T follicular helper cell (primary cell): ENCODE results near the gene ELP4.

ENCODE experiments used
- DNase-seq: peaks from one replicate; pipeline ENCODE4 v3.0.0-alpha.2; 2020; ENCODE audit warnings: low read depth

ELP4 gene

DNA sequence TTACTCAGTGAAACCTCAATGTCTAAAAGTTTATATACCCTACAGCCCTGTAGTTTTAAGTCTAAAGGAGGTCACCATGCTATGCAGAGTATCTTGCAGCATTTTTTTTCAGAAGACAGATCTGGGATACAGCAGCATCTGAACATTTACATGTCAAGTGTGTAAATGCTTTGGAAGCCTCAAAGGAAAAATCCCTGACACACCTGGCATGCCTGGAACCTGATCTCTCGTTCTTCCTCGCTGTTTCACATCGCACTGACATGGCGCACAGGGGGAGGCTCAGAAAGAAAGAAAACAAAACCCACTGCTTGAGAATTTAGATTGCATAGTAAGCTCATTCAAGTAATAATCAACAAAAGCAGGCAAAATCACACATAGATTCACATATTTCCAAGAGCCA, 270.5 kb downstream of the ELP4 start:
- DNase-seq = no peak

DNA sequence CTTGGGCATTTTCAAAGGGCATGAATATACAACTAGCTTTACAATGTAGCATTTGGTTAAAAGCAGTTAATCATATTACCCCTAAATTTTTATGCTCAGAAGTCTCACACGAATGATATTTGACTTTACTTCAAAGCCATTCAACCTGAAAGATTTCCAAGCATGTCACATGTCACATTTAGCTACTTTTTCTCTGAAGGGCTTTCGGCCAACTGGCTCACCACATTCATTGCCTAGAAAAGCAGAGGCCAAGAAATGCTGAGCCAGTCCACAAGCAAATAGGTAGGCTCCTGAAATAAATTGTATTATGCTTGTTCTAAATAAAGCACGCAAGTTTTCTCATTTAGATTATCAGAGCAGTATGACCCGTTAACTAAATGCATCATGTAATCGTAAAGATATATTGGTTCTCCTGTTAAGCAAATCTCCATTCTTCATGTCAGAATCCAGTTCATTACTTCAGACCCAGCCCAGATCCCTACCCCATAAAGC, 271.0 kb downstream of the ELP4 start:
- DNase-seq = no peak

DNA sequence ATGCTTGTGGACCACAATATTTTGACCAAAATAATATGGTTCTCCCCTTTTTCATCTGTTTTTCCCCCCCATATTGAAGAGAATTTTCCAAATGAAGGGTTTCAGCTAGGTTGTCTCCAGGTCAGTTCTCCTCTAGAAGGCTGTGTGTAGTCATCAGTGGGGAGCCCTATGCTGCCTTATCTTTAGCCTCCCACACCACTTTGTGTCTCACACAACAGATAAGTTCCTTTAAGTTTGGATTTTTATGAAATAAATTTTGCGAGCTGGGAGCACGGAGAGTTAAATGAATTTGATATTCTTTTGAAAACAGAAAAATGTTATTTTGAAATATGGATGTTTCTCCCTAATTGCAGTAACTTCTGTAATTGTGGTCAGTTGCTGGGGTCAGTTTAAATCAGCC, 272.7 kb downstream of the ELP4 start:
- DNase-seq = no peak

DNA sequence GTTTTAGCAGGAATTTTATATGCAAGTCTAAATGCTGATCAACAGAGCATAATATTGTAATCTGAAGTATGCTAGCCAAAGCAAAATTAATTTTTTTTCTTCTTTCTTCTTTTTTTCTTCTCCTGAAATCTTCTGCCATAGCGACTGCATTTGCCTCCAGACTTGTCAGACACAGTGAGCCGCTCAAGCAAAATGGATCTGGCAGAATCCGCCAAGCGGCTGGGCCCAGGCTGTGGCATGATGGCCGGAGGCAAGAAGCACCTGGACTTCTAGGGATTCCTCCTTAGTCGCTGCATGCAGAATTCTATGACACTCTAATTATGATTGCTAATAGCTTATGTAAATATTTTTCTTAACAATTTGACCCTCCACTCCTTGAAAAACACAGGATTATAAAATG, 273.7 kb downstream of the ELP4 start:
- DNase-seq = no peak

DNA sequence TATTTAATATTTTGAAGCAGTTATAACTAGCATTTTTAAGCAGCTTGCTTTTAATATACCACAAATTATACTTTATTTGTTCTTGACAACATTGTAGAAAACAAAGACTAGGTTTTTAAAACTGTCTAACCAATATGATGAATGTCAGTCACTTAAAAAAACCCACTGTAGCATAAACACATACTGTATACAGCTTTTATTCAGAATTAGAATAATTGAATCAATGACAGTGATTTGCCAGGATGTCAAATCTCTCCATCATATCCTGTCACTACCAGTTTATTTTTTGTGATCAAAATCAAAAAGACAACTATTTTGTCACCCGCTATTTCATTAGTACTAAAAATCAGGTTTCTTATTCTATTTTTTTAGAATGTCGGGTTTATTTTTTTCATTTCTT, 275.0 kb downstream of the ELP4 start:
- no peak for DNase-seq

DNA sequence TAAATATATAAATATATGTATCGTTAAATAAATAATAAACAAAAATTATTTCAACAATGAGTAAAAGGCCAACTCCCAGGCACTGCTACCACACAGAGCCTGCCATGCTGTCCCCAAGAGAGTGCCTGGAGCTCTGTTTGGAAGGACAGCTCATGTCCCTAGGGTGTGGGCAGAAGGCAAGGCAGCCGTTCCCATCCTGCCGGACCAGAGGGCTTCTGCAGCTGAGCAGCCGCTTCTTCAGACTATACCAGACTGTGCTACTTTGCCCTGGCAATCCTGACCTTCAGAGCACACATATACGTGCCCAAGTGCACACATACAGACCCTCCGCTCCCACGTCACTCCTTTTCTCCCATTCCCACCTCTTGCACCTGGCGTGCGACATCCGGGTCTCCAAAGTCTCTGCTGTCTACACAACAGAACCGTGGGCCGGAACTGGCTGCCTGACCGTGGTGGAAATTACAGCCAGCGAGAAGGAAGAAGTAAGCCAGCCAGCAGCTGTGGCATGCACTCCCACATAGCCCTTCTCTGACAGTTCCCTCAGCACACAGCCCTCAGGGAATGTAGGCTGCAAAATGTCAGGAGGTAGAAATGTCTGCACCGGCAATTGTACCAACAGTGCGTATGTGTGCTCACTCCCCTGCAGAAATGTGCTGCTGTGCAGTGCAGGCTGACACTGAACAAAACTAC, 277.6 kb downstream of the ELP4 start:
- no peak for DNase-seq

DNA sequence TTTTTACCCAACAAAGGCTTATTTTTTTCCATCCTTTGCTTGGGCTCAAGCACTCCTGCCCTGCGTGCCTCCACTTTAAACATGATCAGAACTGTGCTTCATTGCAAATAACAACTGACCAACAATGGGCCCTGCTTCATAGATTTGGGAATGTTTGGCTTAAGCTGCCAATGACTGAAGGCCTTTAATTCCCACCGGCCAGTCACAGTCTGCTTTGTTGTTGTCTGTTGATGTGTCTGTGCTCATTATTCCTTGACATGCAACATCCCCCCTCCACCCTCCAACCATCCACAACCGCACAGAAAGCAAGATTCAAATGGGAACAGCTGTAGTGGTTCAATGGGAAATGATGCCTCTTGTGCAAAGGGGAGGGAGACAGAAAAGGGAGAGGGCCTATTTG, 278.5 kb downstream of the ELP4 start:
- no peak for DNase-seq

DNA sequence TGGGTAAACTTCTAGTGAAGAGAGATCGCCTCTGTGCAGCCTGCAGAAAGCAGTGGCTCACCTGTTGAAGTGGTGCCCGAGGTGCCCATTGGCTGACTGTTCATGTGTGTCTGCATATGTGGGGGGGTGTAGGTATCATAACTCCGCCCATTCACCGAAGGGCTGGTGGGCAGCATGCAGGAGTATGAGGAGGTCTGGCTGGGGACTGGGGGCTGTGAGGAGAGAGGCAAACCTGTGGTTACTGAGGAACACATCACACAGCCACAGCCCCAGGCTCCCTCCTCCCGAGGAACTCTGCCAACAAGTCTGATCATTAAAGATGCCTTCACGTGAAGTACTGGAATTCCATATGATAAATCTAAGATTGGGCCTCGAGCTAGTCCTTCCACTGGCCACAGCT, 281.1 kb downstream of the ELP4 start:
- DNase-seq = no peak

DNA sequence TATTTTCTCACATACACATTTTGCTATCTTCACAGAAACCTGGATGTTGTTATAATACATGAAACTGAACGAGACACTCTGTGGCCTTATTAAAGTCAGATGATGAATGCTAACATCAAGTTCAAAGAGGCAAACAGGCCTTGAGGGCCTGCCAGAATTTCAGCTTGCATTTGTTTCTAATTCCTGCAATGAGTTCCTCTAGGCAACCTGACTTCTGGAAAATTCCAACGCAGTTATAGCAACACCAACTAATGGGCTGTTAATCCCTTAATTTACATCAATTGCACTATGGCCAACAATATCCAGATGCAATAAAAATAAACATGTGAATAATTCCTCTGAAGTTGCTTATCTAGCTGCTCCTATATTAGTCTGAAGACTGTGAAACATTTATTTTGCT, 282.5 kb downstream of the ELP4 start:
- DNase-seq = no peak

DNA sequence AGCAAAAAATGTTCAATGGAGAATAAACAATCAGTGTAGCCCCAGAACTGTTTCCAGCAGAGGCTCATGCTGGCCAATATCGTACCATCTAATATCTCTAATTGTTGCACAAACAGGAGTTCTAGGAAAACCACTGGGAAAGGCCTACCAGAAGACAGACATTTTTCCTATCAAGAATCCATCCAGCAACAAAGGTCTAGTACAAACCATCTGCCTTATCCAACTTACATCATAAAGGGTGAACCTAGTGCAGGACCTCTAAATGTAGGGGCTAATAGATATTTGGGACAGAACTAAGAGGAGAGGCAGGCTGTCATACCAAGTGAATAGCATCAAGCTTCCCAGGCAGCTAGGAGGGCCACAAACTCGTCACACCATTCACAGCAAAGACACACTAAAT, 282.9 kb downstream of the ELP4 start:
- DNase-seq = no peak

DNA sequence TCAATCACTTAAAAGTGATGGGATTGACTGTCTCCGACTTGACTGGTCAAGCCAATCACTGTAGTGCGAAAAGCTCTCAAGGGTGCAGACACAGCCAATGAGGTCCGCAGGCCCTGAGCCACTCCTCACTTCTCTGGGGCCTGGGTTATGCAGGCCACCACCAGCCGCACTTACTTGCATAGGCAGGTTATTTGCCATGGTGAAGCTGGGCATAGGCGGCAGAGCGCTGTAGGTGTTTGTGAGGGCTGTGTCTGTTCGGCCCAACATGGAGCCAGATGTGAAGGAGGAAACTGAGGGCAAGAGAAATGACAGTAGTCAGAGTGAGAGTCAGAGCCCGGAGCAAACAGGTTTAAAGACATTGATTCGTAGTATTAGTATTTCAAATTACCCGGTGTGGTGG, 283.7 kb downstream of the ELP4 start:
- DNase-seq = no peak

DNA sequence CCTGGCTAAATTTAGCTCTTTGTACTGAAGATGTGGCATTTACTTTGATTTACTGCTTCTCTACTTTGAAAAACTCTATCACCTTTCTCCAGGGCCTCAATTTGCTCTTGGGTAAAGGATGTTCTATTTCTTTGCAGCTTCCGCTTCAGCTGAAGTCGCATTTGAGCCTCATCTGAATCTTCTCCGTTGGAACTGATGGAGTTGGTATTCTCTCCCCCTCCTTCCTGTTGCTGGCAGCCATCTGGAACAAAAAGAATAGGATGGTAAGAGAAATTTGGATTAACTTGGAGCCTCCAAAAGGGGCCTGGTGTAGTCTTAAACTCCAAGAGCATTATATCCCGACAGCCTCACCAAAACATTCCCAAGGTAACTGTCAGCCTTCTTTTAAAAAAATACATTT, 285.0 kb downstream of the ELP4 start:
- DNase-seq = no peak

DNA sequence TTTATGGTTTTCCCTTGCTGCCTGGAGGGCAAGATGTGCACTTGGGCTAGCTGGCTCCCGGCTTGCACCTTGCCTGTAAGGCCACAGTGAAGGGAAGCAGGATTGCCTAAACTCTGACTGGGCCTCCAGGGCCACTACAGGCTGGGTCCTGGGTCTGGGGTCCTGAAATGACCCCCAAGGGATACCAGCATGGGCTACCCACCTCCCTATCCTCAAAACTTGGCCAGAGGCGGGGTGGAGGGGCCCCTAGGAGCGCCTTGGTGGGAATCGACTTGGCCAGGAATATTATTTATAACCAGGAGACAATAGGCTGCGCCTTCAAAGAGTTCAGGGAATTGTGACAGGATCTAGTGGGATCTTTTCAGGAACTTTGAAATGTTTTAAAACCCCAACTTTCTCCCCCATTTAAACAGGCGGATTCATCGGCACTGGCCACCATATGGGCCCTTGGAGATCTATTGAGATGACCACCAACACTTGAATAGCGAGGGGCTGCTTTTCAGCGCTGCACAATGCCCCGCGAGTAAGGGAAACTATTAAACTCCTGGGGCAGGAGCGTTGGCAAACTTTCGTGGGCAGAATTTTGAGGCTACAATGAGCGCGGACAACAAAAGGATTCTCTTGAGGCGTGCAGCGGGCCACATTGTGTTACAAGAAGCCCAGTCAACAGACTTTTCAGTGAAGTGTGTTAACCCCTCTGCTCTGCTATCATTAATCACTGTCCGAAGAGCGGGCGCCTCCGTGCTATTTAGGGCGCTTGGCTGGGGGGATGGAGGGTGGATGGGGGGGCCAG, 286.3 kb downstream of the ELP4 start:
- DNase-seq = no peak

DNA sequence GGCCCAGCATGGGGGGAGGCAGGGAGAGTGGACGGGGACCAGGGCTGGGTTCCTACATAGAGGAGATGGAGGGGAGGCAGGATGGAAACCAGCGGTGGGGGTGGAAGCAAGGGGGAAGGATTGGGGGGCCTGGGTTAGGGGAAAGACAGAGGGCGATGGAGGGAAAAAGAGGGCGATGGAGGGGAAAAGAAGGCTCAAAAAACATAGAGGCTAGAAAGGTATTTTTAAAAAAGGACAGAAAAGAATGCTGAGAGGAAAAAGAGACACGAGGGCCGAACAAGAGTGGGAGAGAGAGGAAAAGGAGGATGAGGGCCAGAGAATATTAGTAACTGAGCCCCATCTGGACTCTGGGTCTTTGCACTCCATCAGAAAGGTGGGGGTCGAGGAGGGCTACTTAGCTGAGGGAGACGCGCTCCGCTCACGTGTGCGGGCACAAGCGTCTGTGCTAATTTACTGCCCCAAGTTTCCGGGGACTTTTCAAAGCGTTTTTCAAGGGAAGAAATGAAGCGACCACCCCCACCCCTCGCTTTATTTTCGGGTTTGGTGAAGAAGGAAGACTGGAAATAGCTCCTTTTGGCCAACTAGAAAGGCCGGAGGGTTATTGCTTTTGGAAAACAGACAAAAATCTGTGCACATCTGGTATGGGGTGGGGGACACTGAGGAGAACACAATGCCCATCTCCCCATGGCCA, 287.1 kb downstream of the ELP4 start:
- no peak for DNase-seq

DNA sequence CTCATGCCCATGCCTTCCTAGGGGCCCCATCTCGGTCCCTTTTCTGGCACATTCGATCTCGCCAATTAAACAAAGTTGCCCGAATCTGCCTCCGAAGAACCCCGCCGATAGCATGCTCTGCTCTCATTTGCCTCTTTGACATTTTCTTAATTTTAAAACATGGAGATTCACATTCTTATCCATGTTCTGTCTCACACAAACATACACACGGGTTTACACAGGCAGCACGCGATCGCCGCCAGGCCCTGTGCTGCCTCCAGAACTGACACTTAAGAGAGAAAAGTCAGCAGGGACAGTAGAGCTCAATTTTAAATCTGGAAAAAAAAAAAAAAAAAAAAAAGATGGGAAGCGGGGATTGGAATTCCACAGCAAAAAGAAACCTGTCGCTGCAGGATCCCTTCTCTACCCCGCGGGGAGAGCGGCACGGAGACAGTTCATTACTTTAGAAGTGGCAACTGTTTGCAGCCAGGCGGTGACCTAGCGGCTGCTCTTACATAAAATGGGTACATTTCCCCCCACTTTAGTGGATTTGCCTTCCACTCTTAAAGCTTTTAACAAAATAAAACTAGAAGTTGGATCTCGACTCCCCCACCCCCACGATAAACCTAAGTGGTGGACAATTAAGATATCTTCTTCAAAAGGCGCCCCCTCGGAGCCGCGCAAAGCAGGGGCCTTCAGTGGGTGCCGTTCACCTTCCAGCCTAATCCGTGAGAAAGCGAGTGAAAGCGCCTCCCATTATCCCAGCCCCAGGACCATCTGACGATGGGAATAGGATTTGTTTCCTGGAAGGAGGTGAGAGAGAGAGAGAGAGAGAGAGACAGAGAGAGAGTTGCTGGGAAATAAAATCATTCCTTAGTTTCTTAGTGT, 287.9 kb downstream of the ELP4 start:
- no peak for DNase-seq

DNA sequence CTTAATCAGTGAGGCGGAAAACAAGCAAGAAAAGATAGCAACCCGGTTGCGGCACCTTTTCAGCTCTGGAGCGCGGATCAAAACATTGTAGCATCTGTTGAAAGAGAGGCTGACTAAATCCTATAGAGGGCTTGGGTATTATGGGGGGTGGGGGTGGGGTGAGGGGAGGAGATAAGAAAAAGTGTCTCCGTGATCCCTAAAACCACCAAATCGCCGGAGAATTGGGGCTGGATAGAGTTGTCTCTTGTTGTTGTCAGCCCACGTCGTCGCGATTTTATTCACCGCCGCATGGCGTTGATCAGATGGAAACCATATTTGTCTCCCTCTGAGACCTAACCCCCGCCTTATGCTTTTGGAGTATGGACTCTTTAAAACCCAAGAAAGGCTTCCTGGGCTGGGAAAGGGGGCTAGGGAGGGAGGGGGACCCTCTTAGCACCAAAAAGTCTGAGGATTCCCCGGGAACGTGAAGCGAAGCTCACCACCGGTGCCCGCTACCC, 288.5 kb downstream of the ELP4 start:
- DNase-seq = no peak

DNA sequence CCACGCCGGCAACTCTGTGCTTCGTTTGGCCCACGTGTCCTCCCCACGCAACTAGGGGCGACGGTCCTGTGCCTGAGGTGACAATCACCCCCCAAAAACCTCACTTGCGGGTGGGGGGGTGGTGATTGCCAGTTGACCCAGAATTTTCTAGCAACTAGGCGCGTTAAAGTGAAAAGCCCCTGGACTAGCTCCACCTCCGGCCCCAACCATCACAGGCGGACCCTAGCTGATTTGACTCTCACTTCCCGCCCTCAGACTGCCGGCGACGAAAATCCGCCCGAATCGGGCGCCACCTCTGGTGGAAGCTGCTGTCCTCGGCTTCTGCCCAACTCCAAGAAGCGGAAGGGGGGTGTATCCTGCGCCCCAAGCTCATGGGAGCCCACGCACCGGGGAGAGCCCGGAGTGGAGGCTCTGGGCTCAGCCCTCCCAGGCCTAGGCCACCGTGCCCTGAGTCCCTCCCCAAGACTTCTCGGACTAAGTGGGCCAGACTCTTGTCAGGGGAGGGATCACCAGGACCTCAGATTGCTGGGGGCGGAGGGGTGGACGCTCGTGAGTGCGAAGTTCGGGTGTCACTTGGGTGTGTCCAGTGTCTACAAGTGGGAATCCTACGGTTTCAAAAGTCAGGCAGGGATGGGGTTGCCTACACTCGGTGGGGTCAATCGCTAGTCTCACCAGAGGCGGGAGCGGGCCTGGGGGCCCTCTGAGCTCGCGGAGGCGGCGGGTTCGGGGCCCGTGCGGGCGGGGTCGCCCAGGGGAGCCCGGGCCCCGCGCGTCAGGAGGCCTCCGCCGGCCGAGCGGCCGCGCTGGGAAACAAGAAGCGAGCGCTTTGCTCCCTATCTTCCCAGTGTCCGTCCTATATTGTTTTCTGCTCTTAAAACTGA, 289.2 kb downstream of the ELP4 start:
- DNase-seq = no peak

DNA sequence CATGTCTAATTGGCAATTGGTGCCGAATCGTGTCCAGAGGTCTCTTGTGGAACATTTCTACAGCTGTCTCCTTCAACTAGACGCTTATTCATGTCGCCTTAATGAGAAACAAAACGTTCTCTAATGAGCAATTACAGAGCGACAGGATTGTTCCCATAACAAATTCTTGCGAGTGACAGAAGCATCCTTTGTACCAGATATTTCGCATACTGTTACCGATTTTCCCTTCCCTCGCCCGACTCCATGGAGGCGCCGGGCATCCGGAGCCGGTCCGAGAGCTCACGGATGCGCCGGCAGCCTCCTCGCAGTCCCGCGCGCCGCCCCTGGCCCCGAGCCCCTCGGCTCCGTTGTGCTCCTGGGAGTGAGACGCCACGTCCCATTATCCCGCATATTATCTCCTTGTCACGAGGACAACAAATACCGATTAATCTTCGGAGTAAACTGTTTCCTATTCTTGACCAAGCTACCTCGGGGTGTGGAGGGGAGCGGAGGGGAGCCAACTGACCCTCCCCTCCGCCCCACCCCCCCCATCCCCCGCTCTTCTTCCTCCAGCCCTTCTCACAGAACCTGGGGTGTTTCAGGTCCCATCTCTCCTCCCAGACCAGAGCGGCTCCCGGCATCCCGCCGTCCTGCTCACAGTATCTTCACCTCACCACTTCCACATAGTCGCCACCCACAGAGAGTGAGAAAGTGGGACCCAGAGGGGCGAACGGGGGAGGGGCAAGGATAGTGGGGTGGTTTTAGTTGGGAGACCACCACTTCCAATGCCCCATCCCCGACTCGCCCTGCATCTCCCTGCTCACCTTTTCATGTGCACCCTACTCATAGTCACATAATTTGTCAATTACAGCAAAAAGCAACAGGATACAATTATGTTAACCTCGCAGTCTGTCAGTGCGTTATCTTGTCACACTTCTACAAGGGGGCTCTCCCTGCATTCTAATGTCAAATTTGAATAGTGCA, 290.1 kb downstream of the ELP4 start:
- DNase-seq = no peak

DNA sequence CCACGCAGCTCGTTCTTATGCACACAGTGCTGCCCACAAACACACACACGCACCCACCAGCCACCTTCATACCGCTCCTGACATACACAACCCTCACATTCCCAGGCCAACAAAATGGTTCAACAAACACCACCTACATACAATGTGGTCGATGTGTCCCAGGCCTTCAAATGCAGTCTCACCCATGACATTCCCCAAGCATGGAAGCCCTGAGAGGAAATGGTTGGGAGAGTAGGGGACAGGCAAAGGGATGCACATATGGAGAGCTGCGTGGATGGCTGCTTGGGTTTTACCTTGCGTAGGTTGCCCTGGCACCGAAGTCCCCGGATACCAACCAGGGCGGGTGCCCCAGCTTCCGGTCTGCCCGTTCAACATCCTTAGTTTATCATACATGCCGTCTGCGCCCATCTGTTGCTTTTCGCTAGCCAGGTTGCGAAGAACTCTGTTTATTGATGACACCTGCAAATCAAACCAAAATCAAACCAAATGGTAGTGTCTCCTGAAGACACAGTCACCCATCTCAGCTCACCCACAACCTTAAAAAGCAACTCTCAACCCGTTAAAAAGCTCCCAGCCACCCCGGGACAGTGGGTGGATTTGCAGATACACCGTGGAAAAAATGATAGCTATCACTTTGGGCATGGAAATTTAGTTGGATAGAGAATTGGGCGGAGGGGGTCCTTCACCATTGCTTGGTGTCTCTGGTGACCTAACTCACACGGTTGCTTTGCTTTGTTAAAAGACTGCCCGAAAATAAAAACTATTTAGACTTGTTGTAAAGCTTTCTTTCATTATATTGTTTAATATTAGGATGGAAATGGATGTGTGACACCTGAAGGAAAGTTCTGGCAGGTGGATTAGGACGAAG, 291.1 kb downstream of the ELP4 start:
- no peak for DNase-seq
